A673 (cell line): Measurements from ENCODE around the gene SART3. TPM values are rescaled to one million over a fixed set of nuclear protein-coding genes. Genes with fewer than 3 reads are reported as not detected.
A peak's percentile ranks its signal among the peaks of the same experiment; 100 is the strongest.

Experiments
- Bru-seq: library from RNA; stranded (reverse); fragments of 400-500 nt; gene quantifications from one replicate; lab custom pipeline; 2021; lab: Mats Ljungman, UMichigan
- BruChase-seq, 2 experiments: library from RNA; stranded (reverse); fragments of 400-500 nt; gene quantifications; one replicate each; lab custom pipeline; 2021; lab: Mats Ljungman, UMichigan
- BruUV-seq: library from RNA; stranded (reverse); fragments of 400-500 nt; replicated peaks from 2 replicates; lab custom pipeline; 2021; lab: Mats Ljungman, UMichigan
- CTCF ChIA-PET: fragments of 300-600 bp; sonication (Branson Sonifier 250); formaldehyde crosslinking; loops from one replicate; lab custom pipeline; 2022; ENCODE audit warnings: antibody characterized with exemption; lab: Charles Lee
- POLR2A ChIA-PET: fragments of 300-600 bp; sonication (Branson Sonifier 250); formaldehyde crosslinking; loops from one replicate; lab custom pipeline; 2022; ENCODE audit warnings: antibody characterized with exemption; ENCODE audit not compliant: low non-redundant PET; lab: Charles Lee
- DNase-seq: peaks from one replicate; pipeline ENCODE4 v3.0.0-alpha.2; 2015; ENCODE audit warnings: low spot score
- H3K27ac ChIP-seq: fragments of 200-600 bp; sonication (generic); 2 replicates; pipeline ENCODE4 v1.5.1; 2016; ENCODE audit warnings: mixed run types, low read depth, mild to moderate bottlenecking, mixed read lengths, antibody characterized with exemption, low read length; ENCODE audit not compliant: poor library complexity, severe bottlenecking
- H3K27me3 ChIP-seq: fragments of 200-600 bp; sonication (generic); replicated peaks from 2 replicates; pipeline ENCODE4 v1.6.1; 2017; ENCODE audit warnings: mixed run types, low read depth, mild to moderate bottlenecking, mixed read lengths, antibody characterized with exemption, low read length; ENCODE audit not compliant: insufficient read depth, poor library complexity
- H3K36me3 ChIP-seq: fragments of 200-600 bp; sonication (generic); 2 replicates; pipeline ENCODE4 v1.6.1; 2016; ENCODE audit warnings: mixed run types, mild to moderate bottlenecking, mixed read lengths, antibody characterized with exemption, low read length; ENCODE audit not compliant: insufficient read depth, poor library complexity, severe bottlenecking
- H3K4me1 ChIP-seq: fragments of 200-600 bp; sonication (generic); 2 replicates; pipeline ENCODE4 v1.6.1; 2017; ENCODE audit warnings: mixed run types, mild to moderate bottlenecking, mixed read lengths, antibody characterized with exemption, low read length; ENCODE audit not compliant: insufficient read depth, poor library complexity, severe bottlenecking
- H3K4me3 ChIP-seq: fragments of 200-600 bp; sonication (generic); 2 replicates; pipeline ENCODE4 v1.5.1; 2016; ENCODE audit warnings: low read depth, mixed run types, mild to moderate bottlenecking, mixed read lengths, low read length; ENCODE audit not compliant: poor library complexity, severe bottlenecking
- H3K9me3 ChIP-seq: fragments of 200-600 bp; sonication (generic); 2 replicates; pipeline ENCODE4 v1.6.1; 2016; ENCODE audit warnings: mixed run types, low read depth, mild to moderate bottlenecking, mixed read lengths, antibody characterized with exemption, low read length; ENCODE audit not compliant: poor library complexity, severe bottlenecking
- EZH2 ChIP-seq: fragments of 200-600 bp; sonication (generic); IDR thresholded peaks from 2 replicates; pipeline ENCODE4 v1.6.1; 2017; ENCODE audit warnings: borderline replicate concordance, low read depth, mild to moderate bottlenecking, mixed read lengths, antibody characterized with exemption, low read length; ENCODE audit not compliant: poor library complexity, severe bottlenecking
- intact Hi-C: fragments of 100-400 bp; cut with micrococcal nuclease; formaldehyde crosslinking; loops from one replicate; pipeline ENCODE4 v1.10.0; 2022; ENCODE audit not compliant: unreplicated experiment
- long read RNA-seq: library from polyadenylated mRNA; stranded (forward); transcript quantifications from one replicate; pipeline ENCODE4 v2.0.0, GENCODE V29; 2022
- total RNA-seq: library from RNA; stranded (reverse); gene quantifications from 2 replicates; pipeline ENCODE4 v1.2.3, GENCODE V29; 2021
- TF ChIP-seq, protein P1 (sequence below): fragments of 300-800, 200-600 bp; sonication (generic); conservative IDR thresholded peaks from 2 replicates; pipeline ENCODE4 v1.5.1; 2017; ENCODE audit warnings: low read depth, mild to moderate bottlenecking, antibody characterized with exemption, low read length, moderate library complexity, mixed read lengths

The SART3 gene, protein sequence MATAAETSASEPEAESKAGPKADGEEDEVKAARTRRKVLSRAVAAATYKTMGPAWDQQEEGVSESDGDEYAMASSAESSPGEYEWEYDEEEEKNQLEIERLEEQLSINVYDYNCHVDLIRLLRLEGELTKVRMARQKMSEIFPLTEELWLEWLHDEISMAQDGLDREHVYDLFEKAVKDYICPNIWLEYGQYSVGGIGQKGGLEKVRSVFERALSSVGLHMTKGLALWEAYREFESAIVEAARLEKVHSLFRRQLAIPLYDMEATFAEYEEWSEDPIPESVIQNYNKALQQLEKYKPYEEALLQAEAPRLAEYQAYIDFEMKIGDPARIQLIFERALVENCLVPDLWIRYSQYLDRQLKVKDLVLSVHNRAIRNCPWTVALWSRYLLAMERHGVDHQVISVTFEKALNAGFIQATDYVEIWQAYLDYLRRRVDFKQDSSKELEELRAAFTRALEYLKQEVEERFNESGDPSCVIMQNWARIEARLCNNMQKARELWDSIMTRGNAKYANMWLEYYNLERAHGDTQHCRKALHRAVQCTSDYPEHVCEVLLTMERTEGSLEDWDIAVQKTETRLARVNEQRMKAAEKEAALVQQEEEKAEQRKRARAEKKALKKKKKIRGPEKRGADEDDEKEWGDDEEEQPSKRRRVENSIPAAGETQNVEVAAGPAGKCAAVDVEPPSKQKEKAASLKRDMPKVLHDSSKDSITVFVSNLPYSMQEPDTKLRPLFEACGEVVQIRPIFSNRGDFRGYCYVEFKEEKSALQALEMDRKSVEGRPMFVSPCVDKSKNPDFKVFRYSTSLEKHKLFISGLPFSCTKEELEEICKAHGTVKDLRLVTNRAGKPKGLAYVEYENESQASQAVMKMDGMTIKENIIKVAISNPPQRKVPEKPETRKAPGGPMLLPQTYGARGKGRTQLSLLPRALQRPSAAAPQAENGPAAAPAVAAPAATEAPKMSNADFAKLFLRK
- 93.8 and 99.3 TPM in 2 replicates for total RNA-seq
- percentile 94 among the genes with signal in this experiment for Bru-seq, nascent RNA
- BruChase-seq, experiment 1, labeled RNA remaining after a 2-hour chase = percentile 92 among the genes with signal in this experiment
- percentile 87 among the genes with signal in this experiment for BruChase-seq, experiment 2, labeled RNA remaining after a 6-hour chase
- long read RNA-seq, full-length matches to known transcripts = 115 of 180 reads
- long read RNA-seq, partial matches to known transcripts = 21 of 180 reads
- long read RNA-seq, other reads (novel, unspliced or antisense) = 44 of 180 reads

DNA sequence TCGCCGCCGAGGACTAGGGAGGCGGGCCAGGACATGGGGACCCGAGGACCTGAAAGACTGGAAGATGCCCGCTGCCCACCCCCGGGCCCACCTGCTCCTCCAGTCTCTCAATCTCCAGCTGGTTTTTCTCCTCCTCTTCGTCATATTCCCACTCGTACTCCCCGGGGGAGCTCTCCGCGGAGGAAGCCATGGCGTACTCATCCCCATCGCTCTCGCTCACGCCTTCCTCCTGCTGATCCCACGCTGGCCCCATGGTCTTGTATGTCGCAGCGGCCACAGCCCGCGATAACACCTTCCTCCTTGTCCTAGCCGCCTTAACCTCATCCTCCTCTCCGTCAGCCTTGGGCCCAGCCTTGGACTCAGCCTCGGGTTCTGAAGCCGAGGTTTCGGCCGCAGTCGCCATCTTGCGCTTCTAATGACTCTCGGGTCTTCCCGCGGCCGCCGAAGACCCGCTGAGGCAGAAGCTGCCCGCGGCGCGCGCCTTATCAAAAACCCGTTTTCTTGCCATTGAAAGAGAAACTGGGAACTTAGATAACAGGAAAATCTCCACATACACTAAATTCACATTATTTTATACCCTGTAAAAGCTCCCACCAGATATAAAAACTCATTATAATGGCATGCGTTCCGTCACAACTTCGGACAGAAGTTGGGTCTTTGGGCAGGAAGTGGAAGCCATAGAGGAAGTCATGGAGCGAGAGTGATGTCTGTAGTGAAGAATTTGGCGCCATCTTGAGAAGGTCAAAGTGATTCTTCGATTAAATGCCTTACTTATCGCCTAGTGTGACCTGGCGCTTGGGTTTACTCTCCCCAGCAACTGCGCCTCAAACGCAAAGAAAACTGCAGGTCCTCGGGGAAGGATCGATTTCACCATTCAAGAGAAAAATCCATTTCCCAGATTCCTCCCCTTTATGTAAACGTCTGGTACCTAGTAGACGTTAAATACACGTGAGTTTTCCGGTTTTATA, at the start of gene SART3:
Gene SART3, minus strand, starts transcription at position 422 of the 968 bp plus-strand sequence. Its CDS starts 19 bp downstream, at position 403.
- Histone ChIP-seq H3K27ac (peak within 1 kb of the TSS; percentile 97), H3K36me3 (peaks cover 25% of the 10 kb centered on the region), H3K4me1 (peaks cover 20% of the 10 kb centered on the region), H3K27me3 (no peaks in the 10 kb centered on the region), H3K4me3 (peak within 1 kb of the TSS; percentile 79), H3K9me3 (no peaks in the 10 kb centered on the region)
- no TSS peak for BruUV-seq
- peak; percentile 93 for DNase-seq
- TF ChIP-seq EZH2 = no peak
- TF ChIP-seq, protein P1, sequence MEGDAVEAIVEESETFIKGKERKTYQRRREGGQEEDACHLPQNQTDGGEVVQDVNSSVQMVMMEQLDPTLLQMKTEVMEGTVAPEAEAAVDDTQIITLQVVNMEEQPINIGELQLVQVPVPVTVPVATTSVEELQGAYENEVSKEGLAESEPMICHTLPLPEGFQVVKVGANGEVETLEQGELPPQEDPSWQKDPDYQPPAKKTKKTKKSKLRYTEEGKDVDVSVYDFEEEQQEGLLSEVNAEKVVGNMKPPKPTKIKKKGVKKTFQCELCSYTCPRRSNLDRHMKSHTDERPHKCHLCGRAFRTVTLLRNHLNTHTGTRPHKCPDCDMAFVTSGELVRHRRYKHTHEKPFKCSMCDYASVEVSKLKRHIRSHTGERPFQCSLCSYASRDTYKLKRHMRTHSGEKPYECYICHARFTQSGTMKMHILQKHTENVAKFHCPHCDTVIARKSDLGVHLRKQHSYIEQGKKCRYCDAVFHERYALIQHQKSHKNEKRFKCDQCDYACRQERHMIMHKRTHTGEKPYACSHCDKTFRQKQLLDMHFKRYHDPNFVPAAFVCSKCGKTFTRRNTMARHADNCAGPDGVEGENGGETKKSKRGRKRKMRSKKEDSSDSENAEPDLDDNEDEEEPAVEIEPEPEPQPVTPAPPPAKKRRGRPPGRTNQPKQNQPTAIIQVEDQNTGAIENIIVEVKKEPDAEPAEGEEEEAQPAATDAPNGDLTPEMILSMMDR = no peak
- intact Hi-C loops = loop anchor here (5.0 to 10.0 kb wide), 3 partner anchors 174 to 391 kb away; partner anchors contain the start of gene CORO1C
- CTCF ChIA-PET = no interaction called here
- POLR2A ChIA-PET = no interaction called here

DNA sequence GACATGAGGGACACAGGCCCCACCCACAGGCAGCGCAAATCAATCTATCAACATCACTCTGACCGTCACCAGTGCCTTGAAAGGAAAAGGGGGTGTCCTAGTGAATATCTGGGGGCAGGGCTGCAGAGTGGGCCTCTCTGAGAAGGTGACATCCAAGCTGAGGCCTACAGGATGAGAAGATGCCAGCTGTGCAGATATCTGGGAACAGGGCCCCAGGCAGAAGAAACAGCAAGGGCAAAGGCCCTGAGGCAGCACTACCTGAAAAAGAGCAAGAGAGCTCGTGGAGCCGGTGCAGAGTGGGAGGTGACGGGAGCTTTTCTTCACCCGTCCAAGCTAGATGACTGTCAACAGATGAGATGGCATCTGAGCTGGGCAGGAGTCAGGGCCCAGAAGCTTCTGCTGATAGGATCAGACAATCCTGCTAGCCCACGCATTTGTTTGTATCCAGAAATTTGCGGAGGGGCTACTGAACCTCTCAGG, 49.4 kb upstream of the SART3 start:
- intact Hi-C loops = no loop called here

More for the DNA sequence above, 49.4 kb upstream of the SART3 start:
- no peak for DNase-seq
- BruUV-seq = no TSS peak
- H3K4me1 ChIP-seq = peaks cover 7% of the 10 kb centered on the region
- H3K9me3 ChIP-seq = no peaks in the 10 kb centered on the region
- POLR2A ChIA-PET = no interaction called here
- no peak overlapping the region for H3K27ac ChIP-seq
- H3K36me3 ChIP-seq = no peaks in the 10 kb centered on the region
- CTCF ChIA-PET = no interaction called here
- no peak overlapping the region for H3K4me3 ChIP-seq
- no peak for TF ChIP-seq EZH2
- TF ChIP-seq, protein P1 = no peak
- H3K27me3 ChIP-seq = no peaks in the 10 kb centered on the region
